HUES6 (cell line): ENCODE results near the gene KCNA4.
"Not testable (repeated sequence)": the region's sequence is repeated elsewhere in the genome, so short reads cannot be mapped to it uniquely, and the experiment has no call there.

Source experiments
- H3K27ac ChIP-seq: 2 replicates; pipeline ENCODE4 v1.7.0; 2013; ENCODE audit warnings: low read depth, mild to moderate bottlenecking, low read length, inconsistent platforms
- H3K27me3 ChIP-seq: 2 replicates; pipeline ENCODE4 v1.6.1; 2013; ENCODE audit warnings: low read length; ENCODE audit not compliant: control insufficient read depth, insufficient read depth
- H3K36me3 ChIP-seq: 2 replicates; pipeline ENCODE4 v1.6.1; 2013; ENCODE audit warnings: low read length; ENCODE audit not compliant: control insufficient read depth, insufficient read depth
- H3K4me1 ChIP-seq: 2 replicates; pipeline ENCODE4 v1.6.1; 2013; ENCODE audit warnings: low read length; ENCODE audit not compliant: control insufficient read depth, insufficient read depth
- H3K4me3 ChIP-seq: 2 replicates; pipeline ENCODE4 v1.5.1; 2013; ENCODE audit warnings: low read depth, low read length
- H3K9ac ChIP-seq: one replicate; pipeline ENCODE4 v1.6.1; 2013; ENCODE audit warnings: mild to moderate bottlenecking, low read length
- H3K9me3 ChIP-seq: 2 replicates; pipeline ENCODE4 v1.6.1; 2013; ENCODE audit warnings: low read depth, low read length; ENCODE audit not compliant: control insufficient read depth, insufficient read depth

Gene KCNA4

DNA sequence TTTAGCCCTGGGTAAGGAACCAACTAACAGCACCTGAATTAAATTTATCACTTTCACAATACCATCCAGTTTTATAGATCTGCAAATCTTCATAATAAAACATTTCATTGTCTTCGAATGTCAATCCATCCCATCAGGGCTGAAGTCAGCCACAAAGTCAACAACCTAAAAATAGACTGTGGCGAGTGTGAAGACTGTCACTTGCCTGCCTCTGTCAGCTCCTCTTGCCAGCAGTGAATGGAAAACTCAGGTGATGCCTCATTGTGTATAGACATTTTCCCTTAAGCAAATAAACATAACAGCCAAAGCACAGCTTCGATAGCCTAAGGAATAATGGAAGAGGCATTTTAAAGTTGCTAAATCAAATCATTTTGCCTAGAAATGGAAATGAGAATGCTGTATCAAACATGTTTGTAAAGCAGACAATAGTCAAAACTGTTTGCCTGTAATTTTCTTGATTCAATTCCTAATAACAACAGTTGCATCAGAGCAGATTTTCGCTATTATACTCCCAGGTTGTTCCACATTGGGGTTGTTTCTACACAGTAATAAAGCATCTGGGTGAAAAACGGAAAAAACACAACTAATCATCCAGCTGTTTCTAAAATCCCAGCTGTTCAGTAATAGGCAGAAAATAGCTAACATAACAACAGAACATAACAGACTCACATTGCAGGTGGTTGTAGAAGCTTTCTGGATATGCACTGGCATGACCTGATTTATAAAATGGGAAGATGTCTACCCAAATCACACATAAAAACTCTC is 15.7 kb downstream of the KCNA4 start:
- Histone ChIP-seq H3K27me3 (peaks cover 28% of the 10 kb centered on the region), H3K4me1 (no peaks in the 10 kb centered on the region), H3K36me3 (no peaks in the 10 kb centered on the region), H3K9me3 (no peaks in the 10 kb centered on the region), H3K27ac (no peak overlapping the region), H3K9ac (no peak overlapping the region), H3K4me3 (no peak overlapping the region)

GRCh38 chr11:29996016-29996415 is 20.8 kb downstream of the KCNA4 start:
- no peaks in the 10 kb centered on the region for H3K27me3 ChIP-seq
- no peak overlapping the region for H3K4me3 ChIP-seq
- H3K9ac ChIP-seq, result no peak overlapping the region
- H3K36me3 ChIP-seq, result no peaks in the 10 kb centered on the region
- H3K4me1 ChIP-seq, result no peaks in the 10 kb centered on the region
- 0 out of 2 replicates have a peak, but pooled peaks cover 2% of the 10 kb centered on the region for H3K9me3 ChIP-seq
- no peak overlapping the region for H3K27ac ChIP-seq

- Histone ChIP-seq H3K9me3 (0 out of 2 replicates have a peak, but pooled peaks cover 2% of the 10 kb centered on the region), H3K27me3 (no peaks in the 10 kb centered on the region), H3K9ac (no peak overlapping the region), H3K36me3 (no peaks in the 10 kb centered on the region), H3K4me1 (no peaks in the 10 kb centered on the region), H3K27ac (no peak overlapping the region), H3K4me3 (no peak overlapping the region)
Measured at GRCh38 chr11:29989174-29989970, 27.5 kb downstream of the KCNA4 start.

DNA sequence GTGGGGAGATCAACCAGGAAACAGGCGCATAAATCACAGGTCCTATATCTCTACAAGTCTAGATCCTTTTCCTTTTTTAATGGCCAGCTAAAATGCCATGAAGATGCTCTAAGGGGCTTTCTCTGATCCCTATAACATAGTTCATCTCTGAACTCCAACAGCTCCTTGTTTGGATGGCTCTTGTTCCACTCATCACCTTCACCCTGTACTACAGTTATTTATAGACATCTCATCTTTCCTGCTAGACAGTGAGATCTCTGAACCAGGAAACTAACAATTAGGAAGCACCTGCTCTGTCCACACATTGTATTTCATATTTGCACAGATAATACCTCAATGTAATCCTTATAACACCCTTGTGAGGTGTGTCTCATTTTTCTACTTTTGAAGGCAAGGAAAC is 31.6 kb downstream of the KCNA4 start:
- Histone ChIP-seq H3K36me3 (no peaks in the 10 kb centered on the region), H3K27me3 (no peaks in the 10 kb centered on the region), H3K4me3 (no peak overlapping the region), H3K9ac (no peak overlapping the region), H3K4me1 (no peaks in the 10 kb centered on the region), H3K27ac (no peak overlapping the region), H3K9me3 (no peaks in the 10 kb centered on the region)

DNA sequence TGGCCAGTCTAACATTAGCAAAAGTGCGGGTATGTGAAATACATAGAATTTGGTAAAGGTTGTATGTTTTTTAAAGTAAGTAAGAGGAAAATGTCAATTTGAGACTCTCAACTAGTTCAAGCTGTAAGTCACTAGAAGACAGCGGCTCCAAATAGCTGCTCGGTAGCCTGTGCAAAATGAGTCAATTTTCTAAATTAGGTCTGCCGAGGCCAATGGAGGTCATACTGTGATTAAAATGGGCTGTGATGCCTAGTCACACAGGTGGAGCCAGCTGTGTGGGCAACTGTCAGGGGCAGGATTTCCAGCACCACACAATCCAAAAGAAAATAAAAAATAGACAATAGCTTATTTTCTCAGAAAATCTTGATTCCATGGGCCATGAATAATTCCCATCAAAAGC is 32.3 kb downstream of the KCNA4 start:
- Histone ChIP-seq H3K36me3 (no peaks in the 10 kb centered on the region), H3K9me3 (no peaks in the 10 kb centered on the region), H3K27me3 (no peaks in the 10 kb centered on the region), H3K4me3 (no peak overlapping the region), H3K4me1 (no peaks in the 10 kb centered on the region), H3K9ac (no peak overlapping the region), H3K27ac (no peak overlapping the region)

- Histone ChIP-seq H3K4me1 (no peaks in the 10 kb centered on the region), H3K27me3 (no peaks in the 10 kb centered on the region), H3K36me3 (no peaks in the 10 kb centered on the region), H3K9ac (no peak overlapping the region), H3K27ac (no peak overlapping the region), H3K9me3 (no peaks in the 10 kb centered on the region), H3K4me3 (no peak overlapping the region)
Measured at GRCh38 chr11:29978549-29978948, 38.3 kb downstream of the KCNA4 start.

- H3K9ac ChIP-seq, H3K4me1 ChIP-seq, H3K4me3 ChIP-seq, H3K27me3 ChIP-seq, H3K9me3 ChIP-seq, H3K36me3 ChIP-seq, H3K27ac ChIP-seq: not testable (repeated sequence)
Measured at GRCh38 chr11:29975580-29975979, 41.2 kb downstream of the KCNA4 start.

GRCh38 chr11:29963796-29964195 is 53.0 kb downstream of the KCNA4 start:
- no peak overlapping the region for H3K4me3 ChIP-seq
- peaks cover 19% of the 10 kb centered on the region for H3K4me1 ChIP-seq
- H3K36me3 ChIP-seq, result no peaks in the 10 kb centered on the region
- H3K9ac ChIP-seq, result no peak overlapping the region
- no peak overlapping the region for H3K27ac ChIP-seq
- no peaks in the 10 kb centered on the region for H3K9me3 ChIP-seq
- H3K27me3 ChIP-seq, result no peaks in the 10 kb centered on the region

DNA sequence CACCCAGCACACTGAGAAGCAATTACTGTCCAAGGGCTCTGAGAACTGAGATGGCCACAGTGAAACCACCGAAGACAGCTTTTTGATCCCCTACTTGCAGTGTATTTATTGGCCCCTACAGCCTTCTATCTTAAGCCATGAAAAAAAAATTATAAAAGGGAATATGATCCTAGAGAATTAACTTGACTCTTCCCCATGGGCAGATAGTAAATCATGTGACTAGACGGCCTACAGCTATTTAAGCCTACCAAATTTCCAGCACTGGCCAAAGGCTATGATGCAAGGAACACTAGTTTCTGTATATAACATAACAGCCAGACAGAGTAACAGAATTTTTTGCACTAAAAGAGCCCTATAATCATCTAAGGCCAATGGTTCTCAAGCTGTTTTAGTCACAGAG is 53.8 kb downstream of the KCNA4 start:
- H3K4me3 ChIP-seq, result no peak overlapping the region
- H3K27ac ChIP-seq, result no peak overlapping the region
- no peak overlapping the region for H3K9ac ChIP-seq

GRCh38 chr11:29962243-29962642 is 54.6 kb downstream of the KCNA4 start:
- Histone ChIP-seq H3K27me3 (no peaks in the 10 kb centered on the region), H3K27ac (no peak overlapping the region), H3K9ac (no peak overlapping the region), H3K9me3 (no peaks in the 10 kb centered on the region), H3K4me3 (no peak overlapping the region), H3K36me3 (no peaks in the 10 kb centered on the region), H3K4me1 (peaks cover 27% of the 10 kb centered on the region)

More for the DNA sequence above, 53.8 kb downstream of the KCNA4 start:
- Histone ChIP-seq H3K27me3 (no peaks in the 10 kb centered on the region), H3K4me1 (peaks cover 20% of the 10 kb centered on the region), H3K9me3 (no peaks in the 10 kb centered on the region), H3K36me3 (no peaks in the 10 kb centered on the region)
